GM18909 (cell line): ENCODE results near the gene NAB2.

Source experiments
- ATAC-seq: cut with Tn5 transposase; IDR thresholded peaks from one replicate; pipeline ENCODE4 v1.9.1; 2021; ENCODE audit warnings: mild to moderate bottlenecking; ENCODE audit not compliant: unreplicated experiment, poor library complexity

The NAB2 gene

GRCh38 chr12:57129321-57129842 is 40.5 kb downstream of the NAB2 start:
- no peak for ATAC-seq

- no peak for ATAC-seq
Measured at GRCh38 chr12:57129889-57130288, 41.0 kb downstream of the NAB2 start.

- ATAC-seq, result no peak
Measured at GRCh38 chr12:57130941-57131340, 42.0 kb downstream of the NAB2 start.

GRCh38 chr12:57131896-57132744 is 43.2 kb downstream of the NAB2 start:
- ATAC-seq, result no peak

- ATAC-seq, result no peak
Measured at GRCh38 chr12:57133013-57133569, 44.2 kb downstream of the NAB2 start.

- ATAC-seq, result no peak
Measured at GRCh38 chr12:57133916-57134315, 45.0 kb downstream of the NAB2 start.

- no peak for ATAC-seq
Measured at GRCh38 chr12:57134949-57135348, 46.0 kb downstream of the NAB2 start.

- no peak for ATAC-seq
Measured at GRCh38 chr12:57135527-57136326, 46.8 kb downstream of the NAB2 start.

- no peak for ATAC-seq
Measured at GRCh38 chr12:57138526-57139272, 49.8 kb downstream of the NAB2 start.

- ATAC-seq, result no peak
Measured at GRCh38 chr12:57139796-57140649, 51.1 kb downstream of the NAB2 start.

- ATAC-seq, result no peak
Measured at GRCh38 chr12:57141249-57141648, 52.3 kb downstream of the NAB2 start.

GRCh38 chr12:57142121-57142520 is 53.2 kb downstream of the NAB2 start:
- no peak for ATAC-seq

- ATAC-seq, result no peak
Measured at GRCh38 chr12:57142727-57143126, 53.8 kb downstream of the NAB2 start.

- no peak for ATAC-seq
Measured at GRCh38 chr12:57143454-57143853, 54.5 kb downstream of the NAB2 start.
